ENCODE measurements around the gene IL17C. TPM values are rescaled to one million over a fixed set of nuclear protein-coding genes. Genes with fewer than 3 reads are reported as not detected.

The IL17C gene
- total RNA-seq, 1 donor from 2014 or later = not detected

DNA sequence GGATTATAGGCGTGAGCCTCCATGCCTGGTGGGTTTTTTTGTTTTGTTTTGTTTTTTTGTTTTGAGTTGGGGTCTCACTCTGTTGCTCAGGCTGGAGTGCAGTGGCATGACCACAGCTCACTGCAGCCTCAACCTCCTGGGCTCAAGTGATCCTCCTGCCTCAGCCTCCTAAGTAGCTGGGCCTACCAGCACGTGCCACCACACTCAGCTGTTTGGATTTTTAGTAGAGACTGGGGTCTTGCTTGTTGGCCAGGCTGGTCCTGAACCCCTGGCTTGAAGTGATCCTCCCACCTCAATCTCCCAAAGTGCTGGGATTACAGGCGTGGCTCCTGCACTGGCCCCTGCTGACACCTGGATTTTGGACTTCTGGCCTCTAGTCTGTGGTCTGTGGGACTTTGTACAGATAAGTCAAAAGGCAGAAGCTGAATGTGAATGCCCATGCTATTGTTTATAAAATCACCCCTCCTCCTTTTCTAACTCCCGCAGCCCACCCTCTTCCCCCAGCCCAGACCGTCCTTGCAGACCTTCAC, 42.2 kb downstream of the IL17C start:
- TF ChIP-seq, protein P1, sequence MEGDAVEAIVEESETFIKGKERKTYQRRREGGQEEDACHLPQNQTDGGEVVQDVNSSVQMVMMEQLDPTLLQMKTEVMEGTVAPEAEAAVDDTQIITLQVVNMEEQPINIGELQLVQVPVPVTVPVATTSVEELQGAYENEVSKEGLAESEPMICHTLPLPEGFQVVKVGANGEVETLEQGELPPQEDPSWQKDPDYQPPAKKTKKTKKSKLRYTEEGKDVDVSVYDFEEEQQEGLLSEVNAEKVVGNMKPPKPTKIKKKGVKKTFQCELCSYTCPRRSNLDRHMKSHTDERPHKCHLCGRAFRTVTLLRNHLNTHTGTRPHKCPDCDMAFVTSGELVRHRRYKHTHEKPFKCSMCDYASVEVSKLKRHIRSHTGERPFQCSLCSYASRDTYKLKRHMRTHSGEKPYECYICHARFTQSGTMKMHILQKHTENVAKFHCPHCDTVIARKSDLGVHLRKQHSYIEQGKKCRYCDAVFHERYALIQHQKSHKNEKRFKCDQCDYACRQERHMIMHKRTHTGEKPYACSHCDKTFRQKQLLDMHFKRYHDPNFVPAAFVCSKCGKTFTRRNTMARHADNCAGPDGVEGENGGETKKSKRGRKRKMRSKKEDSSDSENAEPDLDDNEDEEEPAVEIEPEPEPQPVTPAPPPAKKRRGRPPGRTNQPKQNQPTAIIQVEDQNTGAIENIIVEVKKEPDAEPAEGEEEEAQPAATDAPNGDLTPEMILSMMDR (IDR thresholded peaks at IDR 0.05) = no peak
- peaks cover 20% of the 10 kb centered on the region for H3K27me3 Mint-ChIP-seq (ENCODE audit: unreplicated experiment)
- H3K4me3 Mint-ChIP-seq (ENCODE audit: unreplicated experiment) = no peak overlapping the region
- no peak overlapping the region for H3K27ac Mint-ChIP-seq (ENCODE audit: unreplicated experiment)
- H3K36me3 Mint-ChIP-seq (ENCODE audit: unreplicated experiment) = no peaks in the 10 kb centered on the region
- H3K9me3 Mint-ChIP-seq (ENCODE audit: unreplicated experiment) = no peaks in the 10 kb centered on the region
- DNase-seq (ENCODE audit: extremely low spot score, unreplicated experiment) = no peak
- peaks cover 2% of the 10 kb centered on the region for H3K4me1 Mint-ChIP-seq (ENCODE audit: unreplicated experiment)

DNA sequence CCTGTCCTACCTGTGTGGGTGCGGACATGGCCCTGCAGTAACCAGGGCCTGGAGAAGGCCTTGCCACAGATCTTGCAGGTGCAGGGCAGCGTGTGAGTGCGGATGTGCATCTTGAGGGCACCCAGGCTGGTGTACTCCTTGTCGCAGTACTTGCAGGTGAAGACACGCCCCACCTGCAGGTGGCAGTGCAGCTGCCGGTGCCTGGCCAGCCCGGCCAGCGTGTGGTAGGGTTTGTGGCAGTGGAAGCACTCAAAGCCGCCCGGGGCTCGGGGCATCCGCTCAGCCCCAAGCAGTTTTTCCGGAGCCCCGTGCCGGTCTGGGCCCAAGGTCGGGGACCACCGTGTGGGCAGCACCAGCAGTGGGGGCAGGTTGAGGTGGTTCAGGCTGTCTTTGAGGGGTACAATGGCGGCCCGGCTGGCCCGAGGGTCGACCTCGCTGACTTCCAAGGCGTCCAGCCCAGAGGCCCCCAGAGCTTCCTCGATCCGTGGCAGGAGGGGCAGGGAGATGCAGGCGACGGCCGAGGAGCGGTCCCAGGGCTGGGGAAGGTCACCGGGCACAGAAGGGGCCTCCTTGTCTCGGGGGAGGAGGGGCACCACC, 42.8 kb downstream of the IL17C start:
- no peak for DNase-seq (ENCODE audit: extremely low spot score, unreplicated experiment)
- no peaks in the 10 kb centered on the region for H3K36me3 Mint-ChIP-seq (ENCODE audit: unreplicated experiment)
- peaks cover 20% of the 10 kb centered on the region for H3K27me3 Mint-ChIP-seq (ENCODE audit: unreplicated experiment)
- H3K27ac Mint-ChIP-seq (ENCODE audit: unreplicated experiment) = no peak overlapping the region
- no peaks in the 10 kb centered on the region for H3K9me3 Mint-ChIP-seq (ENCODE audit: unreplicated experiment)
- TF ChIP-seq, protein P1 (IDR thresholded peaks at IDR 0.05) = peak; percentile 20
- no peak overlapping the region for H3K4me3 Mint-ChIP-seq (ENCODE audit: unreplicated experiment)
- peaks cover 2% of the 10 kb centered on the region for H3K4me1 Mint-ChIP-seq (ENCODE audit: unreplicated experiment)

DNA sequence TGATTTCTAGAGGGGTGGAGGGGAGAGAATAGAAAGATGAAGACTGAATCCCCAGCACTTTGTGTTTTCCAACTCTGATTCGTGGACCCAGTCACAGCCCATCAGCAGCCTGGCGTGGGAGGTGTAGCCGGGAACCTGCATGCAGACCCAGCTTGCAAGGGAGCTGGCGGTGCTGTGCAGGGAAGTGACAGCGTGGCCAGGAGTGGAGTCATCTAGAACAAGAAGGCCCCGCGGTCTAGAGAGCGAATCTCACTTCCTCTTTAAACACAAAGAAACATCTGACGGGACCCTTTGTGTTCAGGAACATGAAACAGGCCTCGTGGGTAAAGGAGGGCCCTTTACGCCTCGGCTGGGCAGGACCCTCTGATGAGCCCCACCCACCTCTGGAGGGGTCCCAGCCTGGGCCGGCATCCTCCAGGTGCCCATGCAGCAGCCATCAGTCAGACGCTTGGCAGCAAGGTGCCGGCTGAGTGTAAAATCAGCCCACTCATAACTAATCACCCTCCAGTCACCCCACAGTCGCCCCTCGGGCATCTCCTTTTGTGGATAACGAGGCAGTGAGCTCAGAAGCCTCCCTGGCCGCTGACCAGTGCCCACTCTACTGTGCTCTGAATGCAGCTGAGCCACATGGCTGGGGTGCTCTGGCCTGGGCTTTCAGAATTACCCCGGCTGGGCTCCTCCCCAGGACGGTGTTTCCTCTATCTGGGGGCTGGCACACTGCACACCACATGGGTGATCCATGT, 43.5 kb downstream of the IL17C start:
- TF ChIP-seq, protein P1 (IDR thresholded peaks at IDR 0.05) = no peak
- no peak overlapping the region for H3K4me3 Mint-ChIP-seq (ENCODE audit: unreplicated experiment)
- DNase-seq (ENCODE audit: extremely low spot score, unreplicated experiment) = no peak
- no peak overlapping the region for H3K27ac Mint-ChIP-seq (ENCODE audit: unreplicated experiment)
- H3K9me3 Mint-ChIP-seq (ENCODE audit: unreplicated experiment) = no peaks in the 10 kb centered on the region
- H3K36me3 Mint-ChIP-seq (ENCODE audit: unreplicated experiment) = no peaks in the 10 kb centered on the region
- peaks cover 21% of the 10 kb centered on the region for H3K27me3 Mint-ChIP-seq (ENCODE audit: unreplicated experiment)
- H3K4me1 Mint-ChIP-seq (ENCODE audit: unreplicated experiment) = peaks cover 2% of the 10 kb centered on the region

DNA sequence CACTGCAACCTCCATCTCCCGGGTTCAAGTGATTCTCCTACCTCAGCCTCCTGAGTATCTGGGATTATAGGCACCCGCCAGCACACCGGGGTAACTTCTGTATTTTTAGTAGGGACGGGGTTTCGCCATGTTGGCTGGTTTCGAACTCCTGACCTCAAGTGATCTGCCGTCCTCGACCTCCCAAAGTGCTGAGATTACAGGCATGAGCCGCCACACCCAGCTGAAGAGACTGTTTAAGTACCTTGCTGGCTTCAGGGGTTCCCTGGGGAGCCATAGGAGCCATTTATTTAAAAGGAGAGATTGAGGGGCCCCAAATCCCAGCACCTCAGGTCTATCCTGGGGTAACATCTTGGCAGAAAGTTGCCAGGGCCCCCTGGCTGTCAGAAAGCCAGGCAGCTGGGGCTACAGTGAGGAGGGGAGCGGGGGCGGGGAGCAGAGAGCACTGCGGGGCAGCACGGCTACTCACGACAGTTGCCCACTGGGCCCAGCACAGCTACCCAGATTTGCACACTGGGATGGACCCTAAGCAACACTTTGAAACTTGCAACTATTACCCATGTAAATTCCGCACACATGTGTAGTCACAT, 46.3 kb downstream of the IL17C start:
- no peaks in the 10 kb centered on the region for H3K9me3 Mint-ChIP-seq (ENCODE audit: unreplicated experiment)
- no peak overlapping the region for H3K27ac Mint-ChIP-seq (ENCODE audit: unreplicated experiment)
- H3K36me3 Mint-ChIP-seq (ENCODE audit: unreplicated experiment) = no peaks in the 10 kb centered on the region
- TF ChIP-seq, protein P1 (IDR thresholded peaks at IDR 0.05) = no peak
- H3K4me1 Mint-ChIP-seq (ENCODE audit: unreplicated experiment) = peaks cover 2% of the 10 kb centered on the region
- peaks cover 38% of the 10 kb centered on the region for H3K27me3 Mint-ChIP-seq (ENCODE audit: unreplicated experiment)
- DNase-seq (ENCODE audit: extremely low spot score, unreplicated experiment) = no peak
- H3K4me3 Mint-ChIP-seq (ENCODE audit: unreplicated experiment) = no peak overlapping the region

All from osteocyte (in vitro differentiated cells).